Measurements from ENCODE around the gene PPP6R3. TPM values are rescaled to one million over a fixed set of nuclear protein-coding genes. Genes with fewer than 3 reads are reported as not detected.

Gene PPP6R3
- total RNA-seq, 1 experiment from 2014 or later, result 133 TPM

DNA sequence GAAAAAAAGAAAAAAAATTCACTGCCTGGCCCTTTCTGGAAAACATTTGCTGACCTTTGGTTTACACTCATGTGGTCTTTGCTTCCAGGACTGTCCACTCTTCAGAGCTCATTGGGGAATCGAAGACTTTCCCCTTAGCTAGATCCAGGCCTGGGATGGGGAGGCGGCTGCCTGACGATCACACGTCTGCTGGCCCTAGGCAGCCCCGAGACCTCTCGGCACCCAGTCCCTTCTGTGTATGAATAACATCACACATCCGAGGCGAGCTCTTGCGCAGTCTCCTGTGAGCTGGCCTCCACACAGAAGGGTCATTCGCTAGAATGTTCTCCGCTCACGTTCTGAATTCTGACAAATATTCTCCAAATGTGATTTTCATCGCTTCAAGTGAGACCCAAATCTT is 198.1 kb downstream of the PPP6R3 start:
- peak; percentile 43 for DNase-seq
- Histone ChIP-seq H3K36me3 (replicated peaks; ENCODE audit: control insufficient read depth, insufficient read depth, low read length) (no peaks in the 10 kb centered on the region), H3K4me3 (ENCODE audit: insufficient read depth, low read depth, low read length) (no peak overlapping the region), H3K27me3 (ENCODE audit: control insufficient read depth, insufficient read depth, low read length) (no peaks in the 10 kb centered on the region)

DNA sequence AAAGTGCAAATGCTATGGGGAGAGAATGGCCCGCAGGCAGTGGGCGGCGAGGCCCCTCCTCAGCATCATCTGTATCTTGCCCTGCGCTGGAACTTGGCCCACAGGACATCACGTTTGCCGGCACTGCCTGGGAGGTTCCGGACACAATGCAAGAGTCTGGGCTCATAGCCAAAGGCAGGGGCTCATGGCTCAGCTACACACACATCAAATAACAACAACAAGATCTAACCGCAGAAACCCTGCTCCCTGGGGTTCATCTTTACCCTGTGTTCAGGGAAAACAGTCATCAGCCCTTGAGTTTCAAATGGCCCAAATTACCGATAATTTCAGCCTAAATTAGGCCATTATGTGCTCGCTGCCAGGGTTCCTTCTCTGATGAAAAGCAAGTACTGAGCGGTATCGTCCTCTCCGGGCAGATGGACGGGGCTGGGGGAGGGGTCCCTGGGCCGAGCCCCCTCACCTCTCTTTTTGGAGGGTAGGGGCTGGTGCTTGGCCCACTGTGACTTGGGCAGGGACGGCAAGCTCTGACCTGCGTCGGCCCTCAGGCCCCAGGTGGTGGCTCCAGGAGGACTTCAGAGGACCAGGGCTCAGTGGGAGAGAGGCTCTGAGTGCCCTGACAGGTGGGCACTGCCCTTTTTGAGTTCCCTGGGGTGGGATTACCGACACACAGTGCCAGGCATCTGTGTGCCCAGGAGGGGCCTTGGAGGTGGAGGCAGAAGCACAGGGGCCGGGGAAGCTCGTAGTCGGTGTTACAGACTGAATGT is 198.8 kb downstream of the PPP6R3 start:
- Histone ChIP-seq H3K36me3 (replicated peaks; ENCODE audit: control insufficient read depth, insufficient read depth, low read length) (no peaks in the 10 kb centered on the region), H3K4me3 (ENCODE audit: insufficient read depth, low read depth, low read length) (no peak overlapping the region), H3K27me3 (ENCODE audit: control insufficient read depth, insufficient read depth, low read length) (no peaks in the 10 kb centered on the region)
- DNase-seq, result peak; percentile 53

DNA sequence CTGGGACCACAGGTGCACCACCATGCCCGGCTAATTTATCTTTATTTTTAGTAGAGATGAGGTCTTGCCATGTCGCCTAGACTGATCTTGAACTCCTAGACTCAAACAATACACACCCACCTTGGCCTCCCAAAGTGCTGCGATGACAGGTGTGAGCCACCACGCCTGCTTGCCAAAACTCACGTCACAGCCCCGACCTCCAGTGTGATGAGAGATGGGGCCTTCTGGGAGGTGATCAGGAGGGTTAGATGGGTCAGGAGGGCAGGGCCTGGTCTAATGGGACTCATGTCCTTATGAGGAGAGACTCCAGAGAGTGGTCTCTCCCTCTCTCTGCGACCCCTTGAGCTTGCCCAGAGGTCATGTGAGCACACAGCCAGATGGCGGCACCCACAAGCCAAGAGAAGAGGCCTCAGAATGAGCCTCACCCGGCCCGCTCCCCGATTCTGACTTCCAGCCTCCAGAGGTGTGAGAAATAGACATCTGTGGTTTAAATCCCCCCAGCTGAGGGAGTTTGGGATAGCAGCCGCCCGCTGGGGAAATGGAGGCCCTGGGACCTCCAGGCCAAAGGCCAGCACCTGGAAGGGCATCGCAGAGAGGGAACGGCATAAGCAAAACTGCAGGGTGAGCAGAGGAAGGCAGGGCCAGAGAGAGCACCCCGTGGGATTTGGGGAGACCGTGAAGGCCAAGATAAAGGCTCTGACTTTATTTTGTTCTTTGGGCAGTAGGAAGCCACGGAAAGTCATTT is 199.7 kb downstream of the PPP6R3 start:
- H3K27me3 ChIP-seq (ENCODE audit: control insufficient read depth, insufficient read depth, low read length), result no peaks in the 10 kb centered on the region
- peak; percentile 33 for DNase-seq
- H3K36me3 ChIP-seq (replicated peaks; ENCODE audit: control insufficient read depth, insufficient read depth, low read length), result no peaks in the 10 kb centered on the region
- no peak overlapping the region for H3K4me3 ChIP-seq (ENCODE audit: insufficient read depth, low read depth, low read length)

DNA sequence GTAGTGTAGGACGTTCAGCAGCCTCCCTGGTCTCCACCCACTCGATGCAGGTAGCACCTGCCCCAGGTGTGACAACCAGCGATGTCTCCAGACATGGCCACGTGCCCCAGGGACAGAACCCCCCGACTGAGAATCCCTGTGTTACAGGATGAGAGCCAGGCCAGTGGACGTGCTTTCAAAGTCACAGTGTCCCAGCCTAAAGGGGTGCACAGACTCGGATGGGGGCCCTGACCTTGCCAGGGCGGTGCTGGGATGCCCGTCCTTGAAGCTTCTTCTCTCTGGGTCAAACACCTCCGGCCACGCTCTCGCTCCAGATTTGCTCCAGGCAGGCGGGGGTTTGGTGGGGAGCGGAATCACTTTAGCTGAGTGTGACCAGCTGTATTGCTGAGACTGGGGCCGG is 200.5 kb downstream of the PPP6R3 start:
- no peaks in the 10 kb centered on the region for H3K27me3 ChIP-seq (ENCODE audit: control insufficient read depth, insufficient read depth, low read length)
- no peak for DNase-seq
- H3K36me3 ChIP-seq (replicated peaks; ENCODE audit: control insufficient read depth, insufficient read depth, low read length), result no peaks in the 10 kb centered on the region

DNA sequence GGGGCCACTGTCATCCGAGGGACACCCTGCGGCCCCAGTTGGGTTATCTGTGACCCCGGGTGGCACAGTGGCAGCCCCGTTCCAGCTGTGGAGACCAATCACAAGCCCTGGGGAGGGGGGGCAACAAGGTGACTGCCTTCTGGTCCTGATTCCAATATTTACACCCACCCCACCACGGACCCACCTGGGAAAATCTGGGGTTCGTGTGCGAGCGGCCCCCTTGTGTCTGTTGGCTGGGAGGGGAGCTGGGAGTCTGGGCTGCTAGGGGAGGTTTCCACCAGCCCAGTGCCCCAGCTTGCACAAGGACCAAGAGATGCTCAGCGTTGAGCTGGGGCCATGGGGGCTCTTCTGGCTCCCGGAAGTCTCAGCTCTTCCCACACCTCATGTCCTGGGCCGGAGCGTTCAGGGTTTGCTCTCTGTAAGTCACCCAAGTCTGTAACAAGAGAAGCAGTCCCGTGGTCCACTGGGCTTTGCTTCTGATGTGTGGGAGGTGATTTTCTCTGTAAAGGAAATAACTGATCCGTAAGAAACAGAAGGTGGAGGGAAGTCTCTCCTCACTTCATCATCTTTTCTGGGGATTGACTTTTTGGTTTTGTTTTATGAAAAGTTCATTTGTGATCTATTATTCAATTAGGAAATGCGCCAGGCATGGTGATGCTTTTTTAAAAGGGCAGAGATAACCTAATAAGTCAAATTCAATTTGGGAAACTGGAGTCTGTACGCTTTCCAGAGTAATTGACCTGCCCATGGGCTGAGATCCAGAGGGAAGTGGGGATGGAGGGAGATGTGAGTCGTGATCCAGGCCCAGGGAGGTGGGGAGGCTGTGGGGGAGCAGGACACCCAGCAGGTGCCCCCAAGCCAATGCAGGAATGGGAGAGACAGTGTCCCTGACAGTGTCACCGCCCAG is 201.4 kb downstream of the PPP6R3 start:
- no peaks in the 10 kb centered on the region for H3K27me3 ChIP-seq (ENCODE audit: control insufficient read depth, insufficient read depth, low read length)
- DNase-seq, result no peak
- H3K4me3 ChIP-seq (ENCODE audit: insufficient read depth, low read depth, low read length), result no peak overlapping the region
- H3K36me3 ChIP-seq (replicated peaks; ENCODE audit: control insufficient read depth, insufficient read depth, low read length), result no peaks in the 10 kb centered on the region

More for the DNA sequence above, 200.5 kb downstream of the PPP6R3 start:
- no peak overlapping the region for H3K4me3 ChIP-seq (ENCODE audit: insufficient read depth, low read depth, low read length)

DNA sequence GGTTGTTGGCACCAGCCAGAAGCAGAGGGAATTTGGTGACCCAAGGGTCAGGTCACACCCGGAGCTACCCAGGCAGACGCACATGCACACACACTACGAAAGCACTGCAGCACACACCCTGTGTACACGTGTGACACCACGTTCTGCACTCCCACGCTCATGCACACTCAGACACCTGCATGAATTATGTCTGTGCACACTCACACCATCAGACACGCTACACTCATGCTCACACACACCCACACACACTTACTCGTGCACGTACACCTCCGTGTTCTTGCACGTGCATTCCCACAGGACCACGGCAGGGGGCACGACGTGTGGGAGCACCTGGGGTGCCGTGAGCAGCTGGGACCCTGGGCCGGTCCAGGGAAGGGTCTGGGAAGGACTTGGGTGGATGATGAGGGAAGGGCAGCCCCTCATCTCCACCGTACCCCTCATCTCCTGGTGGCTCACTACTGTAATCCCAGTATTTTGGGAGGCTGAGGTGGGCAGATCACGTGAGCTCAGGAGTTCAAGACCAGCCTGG is 203.0 kb downstream of the PPP6R3 start:
- no peaks in the 10 kb centered on the region for H3K36me3 ChIP-seq (replicated peaks; ENCODE audit: control insufficient read depth, insufficient read depth, low read length)
- H3K27me3 ChIP-seq (ENCODE audit: control insufficient read depth, insufficient read depth, low read length), result no peaks in the 10 kb centered on the region
- H3K4me3 ChIP-seq (ENCODE audit: insufficient read depth, low read depth, low read length), result no peak overlapping the region
- DNase-seq, result no peak

DNA sequence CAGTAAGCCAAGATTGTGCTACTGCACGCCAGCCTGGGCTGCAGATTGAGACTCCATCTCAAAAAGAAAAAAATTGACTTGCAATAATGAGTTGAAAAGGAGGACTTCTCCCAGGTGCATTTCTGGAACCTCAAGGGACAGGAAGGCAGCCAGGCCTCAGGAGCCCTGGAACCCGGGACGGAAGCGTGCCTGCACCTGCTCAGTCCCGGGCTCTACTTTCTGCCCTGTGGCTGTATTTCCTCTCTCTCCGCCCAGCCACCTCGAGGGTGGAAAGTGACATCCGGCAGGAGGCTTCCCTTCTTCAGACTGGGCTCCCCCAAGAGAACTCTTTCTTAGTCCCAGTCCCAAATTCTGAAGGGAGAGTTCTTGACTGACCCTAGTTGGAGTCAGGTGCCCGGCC is 203.6 kb downstream of the PPP6R3 start:
- no peak for DNase-seq
- Histone ChIP-seq H3K4me3 (ENCODE audit: insufficient read depth, low read depth, low read length) (no peak overlapping the region), H3K27me3 (ENCODE audit: control insufficient read depth, insufficient read depth, low read length) (no peaks in the 10 kb centered on the region), H3K36me3 (replicated peaks; ENCODE audit: control insufficient read depth, insufficient read depth, low read length) (no peaks in the 10 kb centered on the region)

DNA sequence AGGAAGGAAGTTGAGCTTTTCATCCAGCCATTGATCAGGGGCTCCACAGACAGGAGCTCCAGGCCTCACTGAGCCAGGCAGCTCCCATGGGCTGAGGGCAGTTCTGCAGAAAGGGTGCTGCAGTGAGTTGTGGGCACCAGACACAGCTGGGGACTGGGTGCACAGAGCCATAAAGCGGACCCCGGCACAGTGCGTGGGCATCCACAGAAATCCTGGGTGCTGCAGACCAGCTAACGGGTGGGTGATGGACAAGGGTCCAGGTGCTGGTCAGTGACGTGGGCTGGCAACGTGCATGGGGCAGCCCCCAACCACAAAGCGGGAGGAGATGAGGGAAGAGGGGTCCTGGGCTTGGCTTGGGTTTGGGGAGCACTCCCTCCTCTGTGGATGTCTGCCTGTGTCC is 204.4 kb downstream of the PPP6R3 start:
- no peak overlapping the region for H3K4me3 ChIP-seq (ENCODE audit: insufficient read depth, low read depth, low read length)
- H3K36me3 ChIP-seq (replicated peaks; ENCODE audit: control insufficient read depth, insufficient read depth, low read length), result no peaks in the 10 kb centered on the region
- no peak for DNase-seq
- no peaks in the 10 kb centered on the region for H3K27me3 ChIP-seq (ENCODE audit: control insufficient read depth, insufficient read depth, low read length)

Other genes with a start within 250 kb of the PPP6R3 start
- gene KMT5B, start 247.5 kb upstream of the PPP6R3 start, total RNA-seq (2014; rRNA removed; shearing (Covaris generic)), result 17.5 and 22.8 TPM in 2 replicates
- gene C11orf24, start 188.8 kb upstream of the PPP6R3 start, total RNA-seq (2014; rRNA removed; shearing (Covaris generic)), result 38.4 and 47.0 TPM in 2 replicates
- 28.3 and 28.6 TPM in 2 replicates for gene LRP5, start 148.2 kb upstream of the PPP6R3 start, total RNA-seq (2014; rRNA removed; shearing (Covaris generic))
- gene GAL, start 223.8 kb downstream of the PPP6R3 start, total RNA-seq (2014; rRNA removed; shearing (Covaris generic)), result 192 and 226 TPM in 2 replicates